Lung (tissue), 12 donors: ENCODE results near the gene VEGFB. TPM values are rescaled to one million over a fixed set of nuclear protein-coding genes. Genes with fewer than 3 reads are reported as not detected.

Experiments used
- ATAC-seq: fragments of 200-7000 bp; cut with Tn5 transposase; one replicate; pipeline ENCODE4 v1.9.1; 2020; ENCODE audit warnings: moderate number of reproducible peaks; ENCODE audit not compliant: insufficient read depth, low FRiP score
- DNase-seq, 3 donors: peaks; one replicate each; pipeline ENCODE4 v3.0.0-alpha.2; 2013 to 2017
- H3K27ac ChIP-seq, 2 donors: one replicate each; pipeline ENCODE4 v1.5.1; 2013; ENCODE audit warnings: mild to moderate bottlenecking in 2 of 2, moderate library complexity in 2 of 2, control low read depth in 1 of 2, inconsistent platforms in 1 of 2, low read depth in 1 of 2, low read length in 1 of 2
- H3K27me3 ChIP-seq, 3 donors: one replicate each; pipeline ENCODE4 v1.5.1; 2013; ENCODE audit warnings: low read length in 2 of 3; ENCODE audit not compliant: control insufficient read depth in 3 of 3, insufficient read depth in 3 of 3
- H3K36me3 ChIP-seq, 4 donors: one replicate each; pipeline ENCODE4 v1.5.1; 2013; ENCODE audit warnings: low read length in 4 of 4, mild to moderate bottlenecking in 1 of 4, moderate library complexity in 1 of 4; ENCODE audit not compliant: control insufficient read depth in 4 of 4, insufficient read depth in 4 of 4
- H3K4me1 ChIP-seq, 5 donors: one replicate each; pipeline ENCODE4 v1.5.1; 2013; ENCODE audit warnings: low read length in 5 of 5, mild to moderate bottlenecking in 2 of 5, moderate library complexity in 1 of 5; ENCODE audit not compliant: control insufficient read depth in 5 of 5, insufficient read depth in 5 of 5
- H3K4me3 ChIP-seq: one replicate; pipeline ENCODE4 v1.5.1; 2013; ENCODE audit warnings: mild to moderate bottlenecking, control low read depth, moderate library complexity
- H3K9ac ChIP-seq, 2 donors: one replicate each; pipeline ENCODE4 v1.5.1; 2013; ENCODE audit warnings: low read length in 2 of 2, control low read depth in 1 of 2; ENCODE audit not compliant: insufficient read depth in 1 of 2
- H3K9me3 ChIP-seq, 4 donors: one replicate each; pipeline ENCODE4 v1.5.1; 2013; ENCODE audit warnings: low read length in 3 of 4, mild to moderate bottlenecking in 1 of 4, moderate library complexity in 1 of 4; ENCODE audit not compliant: control insufficient read depth in 4 of 4, insufficient read depth in 3 of 4
- CTCF ChIP-seq: IDR thresholded peaks from 2 replicates; pipeline ENCODE4 v1.5.1; 2012; ENCODE audit warnings: mild to moderate bottlenecking; ENCODE audit errors: control extremely low read depth, extremely low read depth
- WGBS, 2 donors: extraction: QIAGEN DNeasy Blood & Tissue Kit; methylation state at CpG; one replicate each; pipeline ENCODE4 v1.1.7; 2013; 5-methylcytosine and 5-hydroxymethylcytosine counted together
- polyA plus RNA-seq, 2 donors: library from polyadenylated mRNA; stranded (reverse); fragments of 200-250 nt; gene quantifications; one replicate each; pipeline ENCODE4 v1.2.1, GENCODE V29; 2013
- total RNA-seq, 2 donors: library from RNA; depleted of rRNA in 1 of 2; stranded (reverse); fragments of >200 nt in 1 of 2; gene quantifications; one replicate each; pipeline ENCODE4 v1.2.1, GENCODE V29; 2014 to 2021
- donor health status: control.
- donor health status: control.
- donor health status: Bipolar disorder and iron deficiency.
- donor health status: healthy.
- donor health status: DM: yes; HTN: yes; CAD: no.

The VEGFB gene
- total and polyA plus RNA-seq, 4 donors = 37.8 to 124 (median 79.4) TPM

DNA sequence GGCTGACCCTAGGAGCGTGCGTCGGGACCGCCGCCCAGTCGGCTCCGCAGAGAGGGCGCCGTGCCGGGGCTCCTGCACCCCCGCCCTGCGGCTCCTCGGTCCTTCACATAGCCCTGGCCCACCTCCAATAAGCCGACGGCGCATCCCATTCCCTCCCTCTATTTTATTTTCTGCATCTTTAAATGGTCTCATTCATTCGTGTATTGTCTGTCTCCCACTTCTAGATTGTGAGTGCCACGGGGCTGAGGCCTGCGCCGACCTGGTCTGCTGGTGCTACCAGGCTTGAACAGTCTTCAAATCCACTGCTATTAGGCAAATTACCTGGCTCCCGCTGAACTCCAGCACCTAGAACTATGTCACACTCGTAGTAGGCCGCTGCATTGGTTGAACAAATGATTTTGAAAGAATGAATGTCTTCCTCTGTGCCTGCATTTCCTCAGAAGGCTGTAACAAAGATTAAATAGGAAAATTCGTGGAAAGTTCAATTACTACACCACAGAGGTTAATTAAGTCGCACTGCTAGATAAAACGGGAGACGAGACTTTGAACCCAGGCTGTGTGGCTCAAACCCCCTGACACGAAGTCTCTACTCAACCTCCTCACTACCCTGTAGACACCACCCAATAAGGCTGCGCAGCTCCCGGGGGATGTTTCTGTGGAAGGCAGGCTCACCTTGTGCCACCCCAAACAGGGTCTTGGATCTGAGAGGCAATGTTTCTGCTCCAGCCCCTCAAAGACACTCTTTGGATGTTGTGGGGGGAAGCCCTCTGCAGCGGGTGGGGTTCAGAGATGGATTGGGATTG, 13.5 kb downstream of the VEGFB start:
- no peak for TF ChIP-seq CTCF
- WGBS, 2 donors = 46% methylated on average over 31 of the region's 31 CpGs
- peaks cover 0 to 34% (median 14%) of the 10 kb centered on the region in 5 donors for H3K4me1 ChIP-seq
- ATAC-seq (no peak), DNase-seq (no peak)
- peak overlapping the region; percentile 67 to 74 for H3K27ac ChIP-seq
- peak overlapping the region; percentile 23 for H3K4me3 ChIP-seq
- H3K9me3 ChIP-seq = no peaks in the 10 kb centered on the region
- peaks cover 0 to 10% (median 1%) of the 10 kb centered on the region in 4 donors for H3K36me3 ChIP-seq
- no peaks in the 10 kb centered on the region for H3K27me3 ChIP-seq
- H3K9ac ChIP-seq = no peak overlapping the region

DNA sequence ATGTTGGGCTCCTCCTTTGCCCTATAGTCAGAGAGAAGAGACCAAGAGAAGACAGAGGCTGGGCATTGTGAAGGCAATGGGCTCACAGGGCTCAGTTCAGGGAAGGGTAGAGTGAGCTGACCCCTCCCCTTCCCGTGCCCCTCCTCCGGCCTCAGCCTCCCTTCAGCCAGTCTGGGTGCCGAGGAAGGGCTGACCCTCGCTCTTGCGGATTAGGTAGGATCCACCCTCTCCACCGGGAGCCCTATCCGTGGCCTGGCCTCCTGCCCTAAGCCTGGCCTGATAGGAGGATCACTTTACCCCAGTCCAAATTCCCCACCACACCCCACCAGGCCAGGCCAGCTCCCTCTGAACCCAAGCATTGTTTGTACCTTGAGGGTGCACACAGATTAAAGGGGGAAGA, 14.2 kb downstream of the VEGFB start:
- ATAC-seq = no peak
- Histone ChIP-seq H3K4me3 (no peak overlapping the region), H3K9ac (no peak overlapping the region), H3K9me3 (no peaks in the 10 kb centered on the region), H3K27me3 (no peaks in the 10 kb centered on the region), H3K36me3 (peaks cover 0 to 7% (median 1%) of the 10 kb centered on the region in 4 donors), H3K27ac (no peak overlapping the region), H3K4me1 (peaks cover 0 to 34% (median 14%) of the 10 kb centered on the region in 5 donors)
- DNase-seq = no peak
- 77 to 92% methylated on average over 7 of the region's 7 CpGs for WGBS, 2 donors
- TF ChIP-seq CTCF = no peak

- no peak overlapping the region for H3K4me3 ChIP-seq
- peaks cover 0 to 3% (median 1%) of the 10 kb centered on the region in 4 donors for H3K36me3 ChIP-seq
- DNase-seq (no peak), ATAC-seq (no peak)
- no peak for TF ChIP-seq CTCF
- no peaks in the 10 kb centered on the region for H3K27me3 ChIP-seq
- no peaks in the 10 kb centered on the region for H3K9me3 ChIP-seq
- no peak overlapping the region for H3K9ac ChIP-seq
- H3K27ac ChIP-seq = no peak overlapping the region
- peaks cover 0 to 34% (median 14%) of the 10 kb centered on the region in 5 donors for H3K4me1 ChIP-seq
- 96 to 97% methylated on average over 4 of the region's 4 CpGs for WGBS, 2 donors
These were observed 14.7 kb downstream of the VEGFB start for GRCh38 chr11:64249038-64249437.
